ENCODE results near the gene IFNL1.

DNA sequence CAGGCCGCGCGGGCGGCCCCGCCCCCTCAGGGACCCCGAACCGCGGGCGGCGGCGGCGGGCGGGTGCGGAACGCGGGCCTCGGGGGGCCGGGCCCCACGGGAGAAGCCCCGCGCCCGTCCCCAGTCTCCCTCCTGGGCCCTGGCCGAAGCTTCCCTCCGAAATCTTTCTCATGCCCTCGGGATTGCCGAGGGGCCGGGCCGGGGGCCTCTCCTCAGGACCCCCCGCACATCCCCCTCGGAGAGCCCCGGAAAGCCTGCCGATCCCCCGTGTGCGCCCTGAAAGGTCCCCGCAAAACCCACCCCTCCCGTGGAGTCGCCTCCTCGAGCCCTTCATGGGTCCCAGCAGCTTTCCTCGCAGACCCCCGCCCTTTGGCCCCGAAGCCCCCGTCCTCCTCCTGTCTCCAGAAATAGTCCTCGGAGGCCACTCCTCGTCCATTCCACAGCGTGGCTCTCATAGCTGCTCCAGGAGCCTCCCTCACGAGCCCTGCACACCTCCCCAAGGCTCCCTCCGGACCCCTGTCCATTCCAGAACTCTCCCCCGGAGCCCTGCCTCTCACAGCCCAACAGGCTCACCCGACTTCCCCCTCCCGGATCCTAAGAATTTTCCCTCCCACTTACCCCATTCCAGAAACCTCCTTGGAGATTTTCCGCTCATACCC, 46.6 kb downstream of the IFNL1 start:
- TF ChIP-seq, protein P1, sequence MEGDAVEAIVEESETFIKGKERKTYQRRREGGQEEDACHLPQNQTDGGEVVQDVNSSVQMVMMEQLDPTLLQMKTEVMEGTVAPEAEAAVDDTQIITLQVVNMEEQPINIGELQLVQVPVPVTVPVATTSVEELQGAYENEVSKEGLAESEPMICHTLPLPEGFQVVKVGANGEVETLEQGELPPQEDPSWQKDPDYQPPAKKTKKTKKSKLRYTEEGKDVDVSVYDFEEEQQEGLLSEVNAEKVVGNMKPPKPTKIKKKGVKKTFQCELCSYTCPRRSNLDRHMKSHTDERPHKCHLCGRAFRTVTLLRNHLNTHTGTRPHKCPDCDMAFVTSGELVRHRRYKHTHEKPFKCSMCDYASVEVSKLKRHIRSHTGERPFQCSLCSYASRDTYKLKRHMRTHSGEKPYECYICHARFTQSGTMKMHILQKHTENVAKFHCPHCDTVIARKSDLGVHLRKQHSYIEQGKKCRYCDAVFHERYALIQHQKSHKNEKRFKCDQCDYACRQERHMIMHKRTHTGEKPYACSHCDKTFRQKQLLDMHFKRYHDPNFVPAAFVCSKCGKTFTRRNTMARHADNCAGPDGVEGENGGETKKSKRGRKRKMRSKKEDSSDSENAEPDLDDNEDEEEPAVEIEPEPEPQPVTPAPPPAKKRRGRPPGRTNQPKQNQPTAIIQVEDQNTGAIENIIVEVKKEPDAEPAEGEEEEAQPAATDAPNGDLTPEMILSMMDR (conservative IDR thresholded peaks at IDR 0.05; ENCODE audit: low read length) = no peak
- no peak for TF ChIP-seq EZH2phosphoT487 (IDR thresholded peaks at IDR 0.05; ENCODE audit: borderline replicate concordance, low read depth, low read length)
